GM21717 (cell line): Measurements from ENCODE around the gene TIMD4.
"Not testable (repeated sequence)": the region's sequence is repeated elsewhere in the genome, so short reads cannot be mapped to it uniquely, and the experiment has no call there.

Source experiments
- ATAC-seq: cut with Tn5 transposase; IDR thresholded peaks from one replicate; pipeline ENCODE4 v1.9.1; 2021; ENCODE audit warnings: mild to moderate bottlenecking, moderate library complexity; ENCODE audit not compliant: unreplicated experiment

Gene TIMD4

DNA sequence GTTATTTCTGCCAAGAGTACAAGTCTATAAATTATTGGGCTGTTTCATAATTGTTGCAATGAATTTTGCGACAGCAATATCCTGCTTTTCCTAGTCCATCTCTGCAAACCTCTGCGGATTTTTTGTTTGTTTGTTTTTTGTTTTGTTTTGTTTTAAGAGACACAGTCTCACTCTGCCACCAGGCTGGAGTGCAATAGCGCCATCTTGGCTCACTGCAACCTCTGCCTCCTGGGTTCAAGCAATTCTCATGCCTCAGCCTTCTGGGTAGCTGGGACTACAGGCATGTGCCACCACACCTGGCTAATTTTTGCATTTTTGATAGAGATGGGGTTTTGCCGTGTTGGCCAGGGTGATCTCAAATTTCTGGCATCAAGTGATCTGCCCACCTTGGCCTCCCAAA lies 37.3 kb downstream of the TIMD4 start:
- not testable (repeated sequence) for ATAC-seq

DNA sequence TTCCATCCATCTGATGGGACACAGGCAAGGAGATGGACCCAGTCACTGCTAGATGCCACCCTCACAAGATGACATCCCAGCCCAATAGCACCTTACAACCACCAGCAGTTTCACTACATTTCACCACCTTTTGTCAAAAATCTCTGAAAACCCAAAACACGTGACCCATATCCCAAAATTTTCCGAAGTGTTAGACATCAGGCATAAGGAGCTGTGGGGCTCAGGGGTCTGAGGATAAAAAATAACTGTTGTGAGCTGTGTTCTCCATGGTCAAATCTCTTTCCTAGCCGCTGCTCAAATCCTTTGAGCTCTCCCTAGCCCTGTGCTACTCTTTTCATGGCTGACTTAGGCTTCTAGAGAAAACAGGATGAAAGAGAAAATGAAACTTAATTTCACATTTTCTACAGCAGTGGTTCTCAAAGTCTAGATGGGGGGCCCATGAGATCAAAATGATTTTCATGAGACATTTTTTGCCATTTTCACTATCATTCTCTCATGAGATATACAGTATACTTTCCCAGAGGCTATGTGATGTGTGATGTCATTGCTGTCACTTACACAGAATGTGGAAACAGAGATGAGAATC lies 40.7 kb downstream of the TIMD4 start:
- ATAC-seq: peak; percentile 73

DNA sequence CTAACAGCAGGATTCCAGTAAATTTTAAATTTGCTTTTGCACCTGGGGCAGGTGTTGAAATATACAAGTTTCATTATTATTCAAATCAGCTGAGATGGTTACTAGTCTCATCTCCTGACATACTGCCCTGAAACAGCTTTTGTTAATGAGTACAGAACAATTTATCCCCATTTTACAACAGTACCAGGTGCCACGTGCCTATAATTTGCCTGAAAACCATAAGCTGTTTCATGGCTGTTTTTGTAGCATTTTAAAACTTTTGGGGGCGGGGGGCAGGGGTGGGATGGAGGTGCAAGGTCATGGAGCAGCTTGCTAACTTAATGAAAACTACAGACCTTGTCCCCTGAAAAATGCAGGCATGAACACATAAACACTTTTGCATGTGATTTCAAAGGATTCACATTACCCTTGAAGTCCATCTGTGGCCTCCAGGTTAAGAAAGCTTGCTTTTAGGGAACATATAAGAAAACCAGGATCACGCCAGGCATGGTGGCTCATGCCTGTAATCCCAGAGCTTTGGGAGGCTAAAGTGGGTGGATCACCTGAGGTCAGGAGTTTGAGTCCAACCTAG lies 42.1 kb downstream of the TIMD4 start:
- peak; percentile 47 for ATAC-seq

DNA sequence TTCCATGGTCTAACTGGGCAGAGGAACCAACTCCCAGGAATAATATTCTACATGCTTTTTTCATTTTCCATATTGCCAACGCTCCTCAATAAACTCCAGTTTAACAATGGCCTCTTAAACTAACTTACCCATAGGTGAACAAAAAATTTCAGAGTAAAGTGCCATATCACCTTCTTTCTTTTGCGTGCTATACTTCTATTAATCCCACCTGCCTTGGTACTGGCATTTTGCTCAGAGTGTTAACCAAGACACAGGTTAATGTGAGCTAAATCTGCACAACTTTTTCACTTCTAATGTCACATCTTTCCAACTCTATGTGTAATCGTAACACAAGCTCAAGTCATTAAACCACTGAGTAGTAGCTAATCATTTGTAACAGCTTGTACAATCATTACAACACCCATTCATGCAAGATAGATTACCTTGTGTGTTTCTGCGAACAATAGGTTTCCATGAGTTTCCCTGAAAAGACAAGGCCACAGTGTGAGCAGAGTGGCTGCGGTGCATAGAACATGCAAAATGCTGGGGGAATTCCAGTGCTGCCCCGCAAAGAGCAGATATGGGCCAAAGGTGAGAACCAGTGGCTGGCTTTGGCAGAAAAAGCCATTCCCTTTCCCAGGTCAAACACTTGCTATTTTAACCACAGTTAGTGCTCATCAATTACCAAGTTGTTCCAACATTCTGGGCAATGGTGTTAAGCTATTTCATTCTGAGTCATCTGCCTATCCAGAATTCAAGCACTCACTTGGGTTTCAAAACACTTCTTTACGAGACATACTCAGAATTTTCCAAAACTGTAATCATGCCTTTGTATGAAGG lies 42.8 kb downstream of the TIMD4 start:
- peak; percentile 50 for ATAC-seq

DNA sequence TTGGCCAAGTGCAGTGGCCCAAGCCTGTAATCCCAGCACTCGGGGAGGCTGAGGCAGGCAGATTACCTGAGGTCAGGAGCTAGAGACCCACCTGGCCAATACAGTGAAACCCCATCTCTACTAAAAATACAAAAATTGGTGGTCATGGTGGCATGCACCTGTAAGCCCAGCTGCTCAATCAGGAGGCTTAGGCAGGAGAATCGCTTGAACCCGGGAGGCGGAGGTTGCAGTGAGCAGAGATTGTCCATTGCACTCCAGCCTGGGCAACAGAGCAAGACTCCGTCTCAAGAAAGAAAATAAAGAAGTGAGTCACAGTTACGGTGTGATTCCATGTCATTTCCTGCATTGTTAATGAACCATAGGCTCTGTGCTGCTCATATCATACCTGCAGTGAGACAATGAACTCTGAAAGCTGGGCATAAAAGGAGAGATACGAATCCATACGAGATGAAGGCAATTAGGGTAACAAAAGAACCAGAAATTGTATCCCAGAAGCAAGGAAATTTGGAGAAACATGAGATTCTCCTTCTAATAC lies 44.6 kb downstream of the TIMD4 start:
- no peak for ATAC-seq

DNA sequence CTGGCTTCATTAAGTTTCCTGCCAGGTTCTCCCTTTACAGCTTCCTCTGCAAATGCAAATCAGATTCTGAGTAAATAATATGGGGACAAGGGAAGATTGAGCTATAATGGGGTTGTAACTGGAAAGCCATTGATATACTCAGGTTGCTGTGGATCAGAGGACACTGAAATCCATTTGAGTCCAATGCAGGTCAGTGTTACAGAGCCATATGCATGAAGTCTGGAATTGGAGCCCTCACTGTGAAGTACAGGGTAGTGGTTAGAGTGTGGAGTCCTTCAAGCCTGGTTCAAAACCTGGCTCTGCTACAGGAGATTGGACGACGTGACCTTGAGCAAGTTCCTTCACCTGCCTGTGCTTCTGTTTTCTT lies 48.7 kb downstream of the TIMD4 start:
- ATAC-seq: peak; percentile 5

DNA sequence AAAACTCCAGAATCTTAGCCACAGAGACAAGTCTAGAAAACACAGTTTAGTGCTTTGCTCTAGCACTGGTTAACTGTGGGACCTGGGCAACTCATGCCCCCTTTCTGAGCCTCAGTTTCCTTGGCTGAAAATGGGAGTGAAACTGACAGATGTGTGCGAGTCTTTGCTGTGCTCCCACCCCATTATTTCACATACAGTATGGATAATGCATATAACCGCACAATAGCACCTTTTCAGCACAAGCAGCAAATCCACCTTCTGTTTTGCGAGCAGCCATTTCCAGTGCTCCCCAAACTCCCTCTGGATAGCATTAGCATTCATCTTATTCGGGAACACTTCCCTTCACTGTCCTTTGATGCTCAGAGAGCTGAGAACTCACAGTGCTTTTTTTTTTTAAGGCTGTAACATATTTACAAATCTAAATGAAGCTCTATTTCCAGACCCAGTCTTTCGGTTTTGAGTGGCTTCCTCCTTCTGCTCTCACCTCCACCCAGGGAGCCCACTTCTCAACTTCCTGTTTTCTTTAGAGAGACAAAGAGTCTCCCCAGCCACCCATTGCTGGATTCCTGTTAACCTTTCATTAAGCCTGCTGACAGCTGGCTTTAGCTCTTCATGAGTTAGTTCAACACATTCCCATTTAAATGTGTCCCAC lies 49.2 kb downstream of the TIMD4 start:
- ATAC-seq: peak; percentile 94

DNA sequence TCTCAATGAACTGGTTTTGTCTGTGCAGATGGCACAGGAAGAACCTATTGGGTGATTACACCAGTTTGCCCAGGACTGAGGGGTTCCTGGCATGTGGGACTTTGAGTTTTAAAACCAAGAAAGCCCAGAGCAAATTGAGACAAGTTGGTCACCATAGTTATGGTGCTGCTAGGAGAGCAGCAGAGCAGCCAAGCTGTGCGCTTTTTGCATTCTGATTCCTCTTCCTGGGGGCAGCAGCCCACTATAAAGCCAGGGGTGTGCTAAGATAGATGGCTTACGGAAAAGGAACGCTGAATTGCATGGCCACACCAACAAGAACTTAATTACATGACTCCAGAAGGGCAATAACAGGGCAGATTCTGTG lies 49.7 kb downstream of the TIMD4 start:
- no peak for ATAC-seq

DNA sequence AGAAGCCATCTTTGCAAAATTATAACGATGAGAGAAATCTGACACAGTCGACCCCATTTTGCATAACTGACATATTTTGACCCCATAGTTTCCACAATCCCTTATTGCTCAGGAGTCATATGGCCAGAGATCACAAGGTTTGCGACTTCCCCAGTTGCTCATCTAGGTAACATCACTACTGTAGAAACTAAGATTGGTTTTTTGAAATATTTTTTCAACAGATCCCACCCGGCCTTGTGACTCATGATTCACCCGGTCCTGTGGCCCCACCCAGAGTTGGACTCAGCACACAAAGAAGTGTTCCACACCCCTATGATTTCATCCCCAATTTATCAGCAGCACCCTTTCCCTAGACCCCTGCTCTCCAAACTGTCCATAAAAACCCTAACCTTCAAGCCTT lies 50.2 kb downstream of the TIMD4 start:
- ATAC-seq: no peak

DNA sequence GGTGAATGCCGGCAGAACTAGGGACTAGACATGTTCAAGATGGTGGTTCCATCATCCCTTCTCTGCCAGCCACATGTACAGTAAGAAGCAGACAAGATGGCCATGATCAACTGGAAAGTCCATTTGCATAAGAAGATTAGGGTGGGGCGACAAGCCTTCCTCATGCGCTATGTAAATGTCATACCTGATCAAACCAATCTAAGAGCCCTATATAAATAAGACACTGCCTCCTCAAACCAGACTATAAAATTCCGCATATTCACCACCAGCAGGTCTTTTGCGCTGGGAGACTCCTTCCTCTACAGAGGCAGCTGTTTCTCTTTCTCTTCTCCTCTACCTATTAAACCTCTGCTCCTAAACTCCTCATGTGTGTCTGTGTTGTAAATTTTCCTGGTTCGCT lies 53.8 kb downstream of the TIMD4 start:
- ATAC-seq: no peak

DNA sequence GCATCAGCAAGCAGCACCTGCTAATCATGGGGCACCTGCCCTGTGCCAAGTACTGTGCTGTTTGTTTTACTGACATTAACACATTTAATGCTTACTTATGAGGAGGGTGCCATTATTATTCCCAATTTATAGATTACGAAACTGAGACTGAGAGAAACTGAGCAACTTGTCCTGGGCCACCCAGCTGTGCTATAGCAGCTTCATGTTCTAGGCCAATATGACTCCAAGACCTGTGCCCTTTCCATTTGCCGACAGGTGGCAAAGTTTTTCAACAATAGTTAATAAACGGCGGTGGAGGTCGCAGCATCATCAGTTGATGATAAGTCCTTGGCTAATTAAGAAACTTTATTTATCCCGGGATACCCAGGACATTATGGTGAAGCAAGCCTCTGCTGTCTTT lies 55.4 kb downstream of the TIMD4 start:
- no peak for ATAC-seq

DNA sequence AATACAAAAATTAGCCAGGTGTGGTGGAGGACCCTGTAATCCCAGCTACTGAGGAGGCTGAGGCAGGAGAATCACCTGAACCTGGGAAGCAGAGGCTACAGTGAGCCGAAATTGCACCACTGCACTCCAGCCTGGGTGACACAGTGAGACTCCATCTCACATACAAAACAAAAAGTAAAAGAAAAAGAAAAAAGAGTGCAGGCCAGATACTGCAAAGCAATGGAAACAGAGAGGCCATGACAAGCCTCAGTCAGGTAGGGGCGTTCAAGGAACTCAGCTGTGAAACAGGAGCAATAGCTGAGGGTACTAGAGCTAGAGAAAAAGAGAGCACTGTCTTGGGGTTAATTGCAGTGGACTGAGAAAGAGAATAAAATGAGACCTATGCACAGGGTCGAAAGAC lies 56.2 kb downstream of the TIMD4 start:
- ATAC-seq: no peak

DNA sequence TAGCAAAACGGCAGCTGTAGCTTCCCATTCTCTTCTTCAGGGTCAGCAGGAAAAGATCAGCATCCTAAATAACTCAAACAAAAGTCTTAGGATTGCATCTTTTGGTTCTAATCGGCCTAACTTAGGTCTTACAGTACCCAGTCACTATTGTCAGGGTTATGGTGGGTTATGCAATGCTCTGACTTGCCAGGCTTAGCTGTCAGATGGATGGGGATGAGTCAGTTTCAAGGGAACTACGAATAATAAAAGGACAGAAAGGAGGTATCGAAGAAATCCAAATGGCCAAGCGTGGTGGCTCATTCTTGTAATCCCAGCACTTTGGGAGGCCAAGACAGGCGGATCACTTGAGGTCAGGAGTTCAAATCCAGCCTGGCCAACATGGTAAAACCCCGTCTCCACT lies 66.5 kb downstream of the TIMD4 start:
- ATAC-seq: no peak

DNA sequence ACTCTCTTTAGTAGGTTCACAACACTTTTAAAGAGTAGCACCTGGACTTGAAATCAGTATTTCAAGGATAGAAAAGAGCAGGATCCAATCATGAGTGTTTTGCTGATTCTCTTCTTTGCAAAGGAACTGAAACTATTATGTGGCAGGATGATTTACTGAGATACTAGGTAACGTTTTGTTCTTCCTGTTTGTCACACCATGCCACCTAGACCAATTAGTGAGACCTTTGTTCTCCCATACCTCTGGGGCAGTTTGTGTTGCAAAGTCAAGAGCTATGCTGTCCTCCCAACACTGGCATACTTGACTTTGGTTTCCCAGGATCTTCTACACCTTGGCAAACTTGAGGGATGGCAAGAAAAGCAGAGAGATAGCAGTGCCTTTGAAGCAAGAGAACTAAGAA lies 69.5 kb downstream of the TIMD4 start:
- ATAC-seq: peak; percentile 70

DNA sequence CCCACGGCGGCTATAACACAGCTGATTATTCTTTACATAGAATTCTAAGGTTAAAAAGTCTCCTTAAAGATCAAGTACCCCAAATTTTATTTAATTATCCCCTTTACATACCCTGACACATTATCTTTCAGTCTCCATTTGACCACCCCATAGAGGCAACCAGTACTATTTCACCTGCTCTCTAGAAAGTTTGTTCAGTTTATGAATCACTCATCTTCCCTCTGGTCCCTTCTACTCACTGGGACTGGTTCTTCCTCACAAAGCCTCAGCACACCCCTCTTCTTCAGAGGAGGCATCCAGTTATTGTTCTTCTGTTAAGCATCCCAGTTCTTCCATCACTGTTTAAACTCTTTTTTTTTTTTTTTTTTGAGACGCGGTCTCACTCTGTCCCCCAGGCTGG lies 70.2 kb downstream of the TIMD4 start:
- ATAC-seq: no peak

DNA sequence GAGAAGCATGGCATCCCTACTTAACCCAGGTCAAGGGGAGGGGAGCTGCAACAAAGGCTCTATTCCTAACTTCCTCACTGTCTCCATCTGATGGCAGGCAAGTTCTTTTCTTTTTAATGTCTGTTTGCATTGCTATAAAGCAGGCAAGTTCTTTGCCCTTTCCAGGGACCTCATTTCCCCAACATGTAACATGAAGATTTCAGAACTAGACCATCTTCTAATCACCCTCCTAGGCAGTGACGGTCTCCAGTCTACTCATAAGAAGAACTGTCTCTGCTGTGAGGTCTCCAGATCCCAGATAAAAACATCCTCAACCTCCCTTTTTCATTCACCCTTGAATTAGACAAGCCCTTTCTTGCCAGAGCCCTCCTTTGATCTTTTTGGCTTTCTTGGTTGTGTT lies 70.8 kb downstream of the TIMD4 start:
- no peak for ATAC-seq

DNA sequence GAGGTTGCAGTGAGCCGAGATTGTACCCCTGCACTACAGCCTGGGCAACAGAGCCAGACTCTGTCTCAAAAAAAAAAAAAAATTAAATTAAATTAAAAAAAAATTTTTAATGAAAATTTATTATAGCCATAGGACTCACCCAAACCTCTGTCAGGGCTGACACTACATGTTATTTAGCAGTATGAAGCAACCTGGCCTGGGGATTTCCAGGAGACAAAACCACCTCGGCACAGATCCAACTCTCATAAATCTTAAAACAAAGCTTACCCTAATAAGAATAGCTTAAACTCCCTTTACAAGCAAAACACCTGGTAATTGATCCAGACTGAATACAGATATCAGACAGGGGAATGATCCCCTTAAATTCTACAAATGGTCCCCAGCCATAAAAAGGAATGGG lies 74.5 kb downstream of the TIMD4 start:
- no peak for ATAC-seq

DNA sequence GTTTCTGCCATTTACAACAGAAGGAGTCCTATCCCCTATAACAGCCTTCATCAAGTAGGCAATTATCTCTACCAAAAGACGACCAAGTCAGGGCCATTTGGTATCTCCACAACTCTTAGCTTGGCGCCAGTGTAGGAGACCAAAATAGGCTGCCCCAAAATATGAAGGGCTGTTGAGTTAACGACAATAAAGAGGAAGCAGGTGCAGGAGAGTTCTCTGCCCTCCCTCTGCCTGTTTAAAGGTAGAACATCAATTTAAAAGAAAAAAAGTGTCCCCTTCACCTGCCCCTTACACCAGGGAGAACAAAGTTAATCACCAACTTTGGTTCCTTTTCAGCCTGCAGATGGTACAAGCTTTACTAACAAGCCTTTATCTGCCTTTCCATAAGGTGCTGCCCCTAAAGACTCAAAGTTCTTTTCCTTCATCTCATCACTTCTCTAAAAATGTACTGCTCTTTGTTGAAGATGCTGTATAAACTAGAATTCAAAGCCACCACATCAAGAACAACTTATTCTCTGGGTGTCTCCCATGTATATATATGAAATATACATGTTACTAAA lies 79.6 kb downstream of the TIMD4 start:
- ATAC-seq: no peak

DNA sequence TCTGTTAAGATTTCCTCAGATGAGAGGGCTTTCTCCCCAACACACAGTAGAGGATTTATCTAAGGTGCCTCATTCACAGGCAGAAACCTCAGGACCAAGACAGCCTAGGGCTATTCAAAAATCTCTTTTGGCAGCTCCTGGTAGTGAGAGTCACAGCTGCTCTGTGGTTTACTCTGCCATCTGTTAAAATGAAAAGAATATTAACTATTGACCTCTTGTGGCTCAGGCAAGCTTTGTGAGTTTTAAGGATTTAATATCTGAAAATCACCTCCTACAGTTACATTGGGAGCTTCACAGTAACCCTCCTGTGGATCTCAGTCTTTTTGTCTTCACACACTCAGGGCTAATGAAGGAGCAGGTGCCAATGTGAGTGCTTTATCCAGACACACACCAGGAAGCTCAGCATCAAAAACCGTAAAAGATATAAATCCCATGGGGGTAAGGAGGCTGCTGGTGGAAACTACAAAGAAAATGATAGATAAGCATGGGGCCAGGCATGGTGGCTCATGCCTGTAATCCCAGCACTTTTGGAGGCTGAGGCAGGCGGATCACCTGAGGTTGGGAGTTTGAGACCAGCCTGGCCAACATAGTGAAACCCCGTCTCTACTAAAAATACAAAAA lies 83.3 kb downstream of the TIMD4 start:
- peak; percentile 98 for ATAC-seq

DNA sequence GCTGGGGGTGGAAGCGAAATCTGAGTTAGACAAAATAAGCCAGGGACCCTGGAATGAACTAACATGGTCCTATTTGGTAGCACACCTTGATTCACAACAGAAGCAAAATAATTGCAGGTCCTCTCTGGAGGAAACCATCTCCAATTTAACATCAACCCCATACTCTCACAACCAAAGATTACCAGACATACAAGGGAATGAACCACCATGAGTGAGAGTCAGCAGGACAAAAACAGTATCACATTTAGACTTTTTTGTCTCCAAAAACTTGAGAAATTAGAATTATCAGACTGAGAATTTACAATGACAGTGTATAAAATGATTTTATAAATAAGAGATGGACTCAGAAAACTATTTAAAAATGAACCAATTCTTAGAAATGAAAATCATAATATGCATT lies 91.8 kb downstream of the TIMD4 start:
- ATAC-seq: no peak

DNA sequence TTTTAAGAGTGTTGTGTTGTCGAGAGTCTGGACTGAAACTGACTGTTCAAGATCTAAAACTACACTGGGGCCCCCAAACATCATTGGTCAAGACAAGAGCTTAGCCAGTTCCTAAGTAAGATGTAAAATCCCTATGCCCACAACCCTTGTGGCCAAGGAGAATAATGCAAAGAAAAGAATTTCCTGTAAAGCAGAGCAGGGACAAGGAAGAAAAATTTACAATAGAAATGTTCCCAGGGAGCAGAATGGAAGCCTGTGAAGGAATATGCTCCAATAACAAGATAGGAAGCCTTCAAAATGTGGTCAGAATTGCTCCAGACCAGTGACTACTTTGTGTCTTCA lies 92.6 kb downstream of the TIMD4 start:
- no peak for ATAC-seq
